A204.1 (cell line): ENCODE results near the gene CMSS1.

Experiments
- FAIRE-seq: peaks from 2 replicates; lab custom pipeline; 2012; peaks lifted over from hg19 to GRCh38; lab: Jason Lieb, UNC

CMSS1 gene

GRCh38 chr3:99938270-99938911, 120.7 kb downstream of the CMSS1 start:
- no peak for FAIRE-seq

- no peak for FAIRE-seq
Observed at GRCh38 chr3:99939876-99940275, 122.2 kb downstream of the CMSS1 start.

GRCh38 chr3:99940350-99940749, 122.7 kb downstream of the CMSS1 start:
- no peak for FAIRE-seq

GRCh38 chr3:99941211-99941610, 123.5 kb downstream of the CMSS1 start:
- no peak for FAIRE-seq

GRCh38 chr3:99943931-99944761, 126.5 kb downstream of the CMSS1 start:
- no peak for FAIRE-seq

- no peak for FAIRE-seq
Observed at GRCh38 chr3:99945328-99945995, 127.8 kb downstream of the CMSS1 start.

- FAIRE-seq = no peak
Observed at GRCh38 chr3:99947356-99947755, 129.7 kb downstream of the CMSS1 start.

GRCh38 chr3:99948467-99949089, 130.9 kb downstream of the CMSS1 start:
- no peak for FAIRE-seq

GRCh38 chr3:99949956-99950670, 132.5 kb downstream of the CMSS1 start:
- no peak for FAIRE-seq

- no peak for FAIRE-seq
Observed at GRCh38 chr3:99950921-99951320, 133.3 kb downstream of the CMSS1 start.

- no peak for FAIRE-seq
Observed at GRCh38 chr3:99951701-99952100, 134.0 kb downstream of the CMSS1 start.

GRCh38 chr3:99952306-99952705, 134.6 kb downstream of the CMSS1 start:
- no peak for FAIRE-seq

GRCh38 chr3:99953596-99953995, 135.9 kb downstream of the CMSS1 start:
- FAIRE-seq = no peak

- no peak for FAIRE-seq
Observed at GRCh38 chr3:99954914-99955644, 137.4 kb downstream of the CMSS1 start.

- no peak for FAIRE-seq
Observed at GRCh38 chr3:99955773-99956562, 138.3 kb downstream of the CMSS1 start.

GRCh38 chr3:99957151-99957796, 139.6 kb downstream of the CMSS1 start:
- no peak for FAIRE-seq

- FAIRE-seq = no peak
Observed at GRCh38 chr3:99958222-99958912, 140.7 kb downstream of the CMSS1 start.

- no peak for FAIRE-seq
Observed at GRCh38 chr3:99960123-99960878, 142.6 kb downstream of the CMSS1 start.

GRCh38 chr3:99960941-99961340, 143.3 kb downstream of the CMSS1 start:
- no peak for FAIRE-seq
